GM21360 (cell line): Measurements from ENCODE around the gene FGGY.
"Not testable (repeated sequence)": the region's sequence is repeated elsewhere in the genome, so short reads cannot be mapped to it uniquely, and the experiment has no call there.

Experiments used
- ATAC-seq: cut with Tn5 transposase; IDR thresholded peaks from one replicate; pipeline ENCODE4 v1.9.1; 2021; ENCODE audit warnings: mild to moderate bottlenecking, moderate library complexity; ENCODE audit not compliant: unreplicated experiment

FGGY gene

GRCh38 chr1:59716832-59717231 lies 419.9 kb downstream of the FGGY start:
- no peak for ATAC-seq

- ATAC-seq = no peak
These were observed 421.4 kb downstream of the FGGY start for GRCh38 chr1:59718064-59718988.

DNA sequence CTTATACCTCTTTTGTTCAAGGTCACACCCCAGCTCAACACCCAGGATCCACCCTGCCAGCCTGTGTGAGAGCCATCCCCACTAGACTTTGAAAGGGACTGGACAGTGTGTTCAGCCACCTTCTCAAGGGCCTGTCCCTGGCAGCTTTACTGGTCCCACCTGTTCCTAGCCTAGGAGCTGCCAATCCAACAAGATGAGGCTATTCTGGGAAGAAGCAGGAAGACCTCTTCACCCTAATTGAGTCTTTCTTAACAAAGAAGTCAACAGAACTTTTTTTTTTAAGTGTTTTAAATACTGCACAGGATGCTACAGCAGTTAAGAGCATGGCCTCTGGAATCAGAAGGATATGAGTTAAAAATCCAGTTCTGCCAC lies 422.1 kb downstream of the FGGY start:
- no peak for ATAC-seq

GRCh38 chr1:59720326-59721115 lies 423.6 kb downstream of the FGGY start:
- ATAC-seq = no peak

- no peak for ATAC-seq
These were observed 433.4 kb downstream of the FGGY start for GRCh38 chr1:59730302-59730701.

DNA sequence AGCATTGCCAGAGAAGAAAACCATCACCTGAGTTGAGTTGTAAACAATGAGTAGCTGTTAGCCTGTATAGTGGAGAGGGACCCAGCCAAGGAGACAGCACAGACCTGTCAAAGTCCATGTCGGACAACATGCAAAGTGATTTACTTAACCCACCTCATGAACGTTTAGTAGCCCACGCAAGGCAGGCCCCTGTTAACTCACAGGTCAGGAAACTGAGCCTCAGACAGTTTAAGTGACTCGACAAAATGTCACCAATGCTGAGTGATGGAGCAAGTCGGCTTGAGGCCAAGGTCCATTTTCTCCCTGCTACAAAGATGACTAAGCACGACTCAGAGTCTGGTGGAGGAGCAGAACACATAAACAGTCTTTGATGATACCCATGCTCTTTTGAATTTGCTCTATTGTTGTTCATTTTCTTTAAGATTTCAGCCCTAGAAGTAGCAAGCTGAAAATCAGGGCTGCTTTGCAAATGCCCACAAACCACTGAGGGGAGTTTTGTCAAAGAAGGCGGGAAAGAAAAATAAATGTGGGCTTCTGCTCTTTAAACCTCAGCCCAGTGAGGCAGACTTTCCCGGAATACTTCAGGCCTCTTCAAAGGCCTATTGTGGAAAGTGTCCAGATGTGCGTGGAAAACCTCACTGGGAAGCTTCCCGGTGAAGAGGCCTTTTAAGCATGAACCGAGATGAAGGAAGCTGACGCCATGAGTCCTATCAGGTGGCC lies 434.0 kb downstream of the FGGY start:
- ATAC-seq = no peak

DNA sequence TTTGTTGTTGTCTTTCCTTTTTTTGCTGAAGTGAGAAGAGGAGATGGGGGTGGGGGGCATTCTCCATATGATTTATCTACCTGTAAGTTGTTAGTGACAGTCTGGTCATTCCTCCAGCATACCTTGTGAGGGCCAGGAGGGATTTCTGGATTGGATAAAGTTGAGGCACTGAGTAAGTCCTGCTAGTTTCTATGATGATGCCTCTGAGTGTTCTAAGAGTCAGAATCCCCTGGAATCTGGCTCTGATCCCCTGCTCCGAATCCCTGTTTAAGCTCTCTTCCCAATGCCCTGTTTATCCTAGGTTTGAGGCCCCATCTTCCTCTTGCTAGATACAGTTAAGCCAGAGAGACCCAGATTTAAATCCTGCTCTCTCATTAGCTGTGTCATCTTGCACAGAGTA lies 434.7 kb downstream of the FGGY start:
- no peak for ATAC-seq

GRCh38 chr1:59732214-59732955 lies 435.5 kb downstream of the FGGY start:
- no peak for ATAC-seq

DNA sequence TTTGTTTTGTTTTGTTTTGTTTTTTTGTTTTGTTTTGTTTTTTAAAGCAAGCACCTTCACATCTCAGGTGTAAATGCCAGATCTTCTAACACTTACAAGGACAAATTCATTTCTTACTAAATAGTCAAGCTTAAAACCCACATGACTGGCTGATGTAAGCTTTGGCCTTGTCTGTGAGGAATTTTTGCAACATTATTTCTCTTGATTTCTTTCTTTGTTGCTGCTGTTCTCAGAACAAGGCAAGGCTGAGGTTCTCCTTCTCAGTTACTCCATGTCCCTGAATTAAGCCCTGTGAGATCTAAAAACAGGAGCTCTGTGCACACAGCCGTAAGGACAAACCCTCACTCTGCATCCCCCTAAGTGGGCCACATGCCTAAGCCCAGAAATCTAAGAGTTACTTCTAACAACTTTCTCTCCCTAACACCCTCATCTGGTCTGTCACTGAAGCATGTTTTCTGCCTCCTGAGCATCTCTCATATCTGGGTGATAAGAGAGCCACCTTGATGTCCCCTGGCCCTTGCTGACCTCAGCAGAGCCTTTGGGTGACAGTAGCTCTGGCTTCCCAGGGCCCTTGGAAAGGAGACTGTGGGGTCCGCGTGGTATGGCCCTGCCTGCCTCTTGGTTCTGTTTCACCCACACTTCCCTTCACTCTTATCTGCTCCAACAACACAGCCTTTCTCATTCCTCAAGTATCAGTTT lies 436.7 kb downstream of the FGGY start:
- no peak for ATAC-seq

- not testable (repeated sequence) for ATAC-seq
These were observed 439.0 kb downstream of the FGGY start for GRCh38 chr1:59735927-59736326.

GRCh38 chr1:59736744-59737143 lies 439.9 kb downstream of the FGGY start:
- ATAC-seq = no peak

GRCh38 chr1:59737638-59738037 lies 440.7 kb downstream of the FGGY start:
- ATAC-seq = no peak

DNA sequence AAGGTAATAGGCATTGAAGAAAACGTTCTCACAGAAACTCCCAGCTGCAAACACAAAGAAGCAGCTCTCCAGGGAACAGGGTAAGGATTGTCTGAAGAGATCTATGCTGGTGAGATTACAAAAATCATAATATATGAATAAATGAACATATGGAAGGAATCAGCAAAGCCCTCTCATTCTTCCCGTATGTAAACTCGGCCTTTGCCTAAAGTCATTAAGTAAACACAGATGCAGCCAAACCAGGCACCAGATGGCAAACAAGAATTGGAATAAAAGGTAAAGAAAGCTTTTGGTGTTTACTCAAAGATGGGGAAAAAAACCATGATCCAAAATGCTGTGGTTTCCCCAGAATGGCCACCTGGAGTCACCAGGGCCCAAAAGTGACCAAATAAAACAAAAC lies 441.3 kb downstream of the FGGY start:
- ATAC-seq = no peak

DNA sequence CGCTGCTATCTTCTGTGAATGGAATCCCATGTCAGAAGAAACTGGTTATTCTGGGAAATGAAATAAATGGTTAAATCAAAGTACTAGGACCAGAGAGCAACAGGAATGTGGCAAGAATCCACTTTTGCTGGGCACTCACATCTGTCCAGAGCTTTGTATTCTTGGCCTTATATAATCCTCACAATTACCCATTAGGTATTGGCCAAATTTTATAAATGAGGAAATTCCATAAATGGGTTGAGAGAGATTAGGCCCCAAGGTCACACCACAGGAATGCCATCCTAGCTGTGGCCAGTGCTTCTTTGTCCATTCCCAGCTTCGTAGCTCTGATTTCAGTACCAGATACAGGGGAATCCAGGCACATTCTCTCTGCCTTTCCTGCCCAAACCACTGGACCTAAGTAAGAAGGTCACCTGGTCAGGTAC lies 441.7 kb downstream of the FGGY start:
- no peak for ATAC-seq

- ATAC-seq = no peak
These were observed 442.2 kb downstream of the FGGY start for GRCh38 chr1:59739111-59739510.

- ATAC-seq = no peak
These were observed 445.6 kb downstream of the FGGY start for GRCh38 chr1:59742526-59742925.

DNA sequence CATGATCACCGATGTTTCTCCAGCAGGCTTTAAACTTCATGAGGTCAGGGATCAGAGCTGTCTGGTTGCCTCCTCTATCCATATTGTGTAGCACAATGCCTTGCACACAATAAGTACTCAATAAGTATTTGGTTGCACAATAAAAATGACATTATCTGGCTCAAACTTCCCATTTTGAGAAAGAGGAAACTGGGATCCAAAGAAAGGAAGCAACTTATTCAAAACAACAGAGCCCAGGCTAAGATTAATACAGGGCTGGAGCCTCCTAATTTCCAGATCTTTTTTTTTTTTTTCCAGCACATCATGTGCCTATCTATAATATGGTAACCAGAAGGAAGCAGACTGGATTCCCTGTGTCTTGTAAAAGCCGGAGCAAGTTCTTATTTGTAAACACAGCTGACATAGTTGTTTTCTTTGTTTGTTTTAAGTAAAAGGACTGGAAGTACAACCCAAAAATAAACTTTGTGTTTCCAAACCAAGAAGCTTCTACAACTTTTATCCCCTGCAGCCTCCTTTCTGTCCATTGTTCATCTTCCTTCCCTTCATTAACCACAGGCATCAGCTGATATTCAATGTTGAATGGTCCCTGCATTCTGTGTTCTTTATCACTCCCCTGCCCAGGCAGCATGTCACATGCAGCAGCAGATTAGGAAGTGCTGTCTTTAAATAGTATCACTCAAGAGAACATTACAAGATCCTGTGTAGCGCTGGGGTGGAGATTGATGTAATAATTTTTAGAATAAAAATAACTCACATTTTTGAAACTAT lies 446.6 kb downstream of the FGGY start:
- no peak for ATAC-seq

DNA sequence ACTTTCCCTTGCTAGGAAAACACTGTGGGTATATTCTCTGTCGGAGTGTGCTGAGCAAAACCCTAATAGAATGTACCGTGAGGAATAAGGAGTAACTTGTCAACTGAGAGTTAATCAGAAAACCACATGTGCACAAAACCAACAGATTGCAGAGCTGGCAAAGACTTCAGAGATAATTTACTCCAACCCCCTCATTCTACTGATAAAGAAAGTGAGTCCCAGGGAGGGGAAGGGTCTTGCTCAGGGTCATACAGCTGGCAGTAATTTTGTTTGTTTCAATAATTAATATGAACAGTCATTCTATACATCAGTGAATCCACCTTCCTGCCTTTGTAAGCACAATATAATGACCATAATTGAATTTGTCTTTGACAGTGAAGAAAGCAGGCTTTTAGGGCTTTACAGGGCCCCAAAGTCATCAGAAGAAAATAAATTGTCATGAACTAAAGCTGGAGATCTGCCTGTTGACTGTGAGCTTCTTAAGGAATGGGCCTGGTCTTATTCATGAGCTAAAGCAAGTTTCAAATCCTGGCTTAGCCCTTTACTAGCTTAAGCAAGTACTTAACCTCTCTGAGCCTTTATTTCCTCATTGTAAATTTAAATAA lies 450.6 kb downstream of the FGGY start:
- no peak for ATAC-seq

DNA sequence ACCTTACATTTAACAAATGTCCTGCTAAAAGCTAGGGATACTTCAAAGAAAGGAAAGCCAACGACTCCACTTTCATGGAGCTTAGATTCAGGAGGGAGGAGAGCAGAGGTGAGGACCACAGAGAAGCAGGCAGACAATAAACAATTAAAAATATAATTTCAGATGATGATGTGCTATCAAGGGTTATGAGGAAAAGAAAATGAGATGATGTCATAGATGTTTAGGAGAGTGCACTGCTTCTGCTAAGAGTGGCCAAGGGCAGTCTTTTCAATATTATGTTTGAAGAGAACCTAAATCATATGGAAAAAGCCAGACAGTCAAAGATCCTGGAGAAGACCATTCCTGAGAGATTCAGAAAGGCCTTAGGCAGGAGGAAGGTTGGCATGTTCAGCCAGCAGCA lies 451.2 kb downstream of the FGGY start:
- ATAC-seq = no peak
